ENCODE measurements around the gene CCR7. TPM values are rescaled to one million over a fixed set of nuclear protein-coding genes. Genes with fewer than 3 reads are reported as not detected.
A peak's percentile ranks its signal among the peaks of the same experiment; 100 is the strongest.

The CCR7 gene
- total and polyA plus RNA-seq, 2 of the 13 experiments (the other 11 are each of a cell fraction or from before 2014, with no cell fraction given), result 0.04 to 0.53 TPM

GRCh38 chr17:40553694-40554534 is 11.4 kb downstream of the CCR7 start (continued):
- TF ChIP-seq PAX8 (CRISPR knock-in tag; IDR thresholded peaks at IDR 0.05; ENCODE audit: borderline replicate concordance) (no peak), THAP11 (CRISPR knock-in tag; IDR thresholded peaks at IDR 0.05) (peak; percentile 40; the same call in 1 of the 2 replicates), TCF7L2 (IDR thresholded peaks at IDR 0.05; ENCODE audit: low read depth, low read length) (no peak), TSC22D2 (CRISPR knock-in tag; IDR thresholded peaks at IDR 0.05; ENCODE audit: borderline replicate concordance) (no peak), ZNF513 (CRISPR knock-in tag; conservative IDR thresholded peaks at IDR 0.05) (no peak), GABPA (IDR thresholded peaks at IDR 0.05; ENCODE audit: low read depth, low read length) (no peak), GABPA (CRISPR knock-in tag; IDR thresholded peaks at IDR 0.05; ENCODE audit: low read depth) (no peak), TBX3 (IDR thresholded peaks at IDR 0.05; ENCODE audit: borderline replicate concordance) (no peak), ZBTB1 (CRISPR knock-in tag; IDR thresholded peaks at IDR 0.05; ENCODE audit: borderline replicate concordance) (no peak), KIAA2018 (CRISPR knock-in tag; IDR thresholded peaks at IDR 0.05; ENCODE audit: borderline replicate concordance) (no peak), ZFP36 (IDR thresholded peaks at IDR 0.05; ENCODE audit: borderline replicate concordance, low read depth, low read length, partially characterized antibody) (no peak), BCL3 (CRISPR knock-in tag; IDR thresholded peaks at IDR 0.05) (no peak), PHF20 (CRISPR knock-in tag; IDR thresholded peaks at IDR 0.05) (no peak), RNF2 (conservative IDR thresholded peaks at IDR 0.05; ENCODE audit: low read depth) (no peak), ZNF564 (CRISPR knock-in tag; IDR thresholded peaks at IDR 0.05) (0 out of 2 replicates have a peak, but pooled peaks have one; percentile 38), ZNF12 (CRISPR knock-in tag; IDR thresholded peaks at IDR 0.05) (no peak), BRCA1 (CRISPR knock-in tag; IDR thresholded peaks at IDR 0.05) (no peak)
